ENCODE data around the gene RACGAP1.

The RACGAP1 gene

GRCh38 chr12:50041962-50042361 is 16.7 kb upstream of the RACGAP1 start:
- DNase-seq: no peak
- TF ChIP-seq, protein P1, sequence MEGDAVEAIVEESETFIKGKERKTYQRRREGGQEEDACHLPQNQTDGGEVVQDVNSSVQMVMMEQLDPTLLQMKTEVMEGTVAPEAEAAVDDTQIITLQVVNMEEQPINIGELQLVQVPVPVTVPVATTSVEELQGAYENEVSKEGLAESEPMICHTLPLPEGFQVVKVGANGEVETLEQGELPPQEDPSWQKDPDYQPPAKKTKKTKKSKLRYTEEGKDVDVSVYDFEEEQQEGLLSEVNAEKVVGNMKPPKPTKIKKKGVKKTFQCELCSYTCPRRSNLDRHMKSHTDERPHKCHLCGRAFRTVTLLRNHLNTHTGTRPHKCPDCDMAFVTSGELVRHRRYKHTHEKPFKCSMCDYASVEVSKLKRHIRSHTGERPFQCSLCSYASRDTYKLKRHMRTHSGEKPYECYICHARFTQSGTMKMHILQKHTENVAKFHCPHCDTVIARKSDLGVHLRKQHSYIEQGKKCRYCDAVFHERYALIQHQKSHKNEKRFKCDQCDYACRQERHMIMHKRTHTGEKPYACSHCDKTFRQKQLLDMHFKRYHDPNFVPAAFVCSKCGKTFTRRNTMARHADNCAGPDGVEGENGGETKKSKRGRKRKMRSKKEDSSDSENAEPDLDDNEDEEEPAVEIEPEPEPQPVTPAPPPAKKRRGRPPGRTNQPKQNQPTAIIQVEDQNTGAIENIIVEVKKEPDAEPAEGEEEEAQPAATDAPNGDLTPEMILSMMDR (IDR thresholded peaks at IDR 0.05; ENCODE audit: low read depth, low read length, missing control alignments): no peak
- in situ Hi-C loops (cut with HindIII; ENCODE audit: low pct_ligation_motif_present, low sequenced_read_pairs): no loop called here
- Histone ChIP-seq H3K36me3 (replicated peaks) (no peaks in the 10 kb centered on the region), H3K27ac (no peak overlapping the region), H3K4me3 (ENCODE audit: low read depth, low read length) (no peak overlapping the region), H3K27me3 (replicated peaks) (no peaks in the 10 kb centered on the region)

DNA sequence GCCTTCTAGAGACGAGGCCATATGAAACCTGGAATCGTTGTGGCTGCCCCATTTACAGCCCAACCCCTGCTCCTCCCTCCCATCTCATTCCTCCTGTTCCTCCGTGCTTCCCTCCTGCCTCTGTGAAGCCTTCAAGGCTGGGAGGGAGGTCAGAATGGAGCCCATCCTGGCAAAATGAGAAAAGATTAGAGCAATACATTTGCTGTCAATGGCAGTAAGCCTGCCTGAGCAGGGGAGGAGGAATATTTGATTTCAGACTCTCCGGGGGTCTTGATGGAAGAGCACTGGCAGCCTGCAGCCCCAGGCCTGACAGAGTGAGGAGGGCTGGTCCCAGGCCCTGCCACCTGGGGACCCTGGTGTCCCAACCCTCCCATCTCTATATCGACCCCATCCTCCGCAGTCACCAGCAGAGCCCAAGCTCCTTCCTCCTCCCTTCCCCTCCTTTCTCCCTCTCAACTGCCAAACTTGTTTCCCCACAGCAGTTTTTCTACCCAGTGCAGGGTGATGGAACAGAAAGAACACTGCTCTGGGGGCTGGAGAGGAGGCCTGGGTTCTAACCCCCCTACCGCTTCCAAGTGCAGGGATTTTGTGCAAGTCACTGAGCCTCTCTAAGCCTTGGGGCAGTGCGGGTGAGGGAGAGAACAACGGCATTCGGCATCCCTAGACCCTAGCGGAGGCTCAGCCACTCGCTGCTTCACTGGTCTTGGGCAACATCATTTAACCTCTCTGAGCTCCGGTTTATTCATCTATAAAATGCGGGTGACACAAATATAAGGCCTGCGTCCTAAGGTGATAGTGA is 16.0 kb upstream of the RACGAP1 start:
- in situ Hi-C loops (cut with HindIII; ENCODE audit: low pct_ligation_motif_present, low sequenced_read_pairs): no loop called here

GRCh38 chr12:50040657-50041056 is 15.4 kb upstream of the RACGAP1 start:
- Histone ChIP-seq H3K36me3 (replicated peaks) (no peaks in the 10 kb centered on the region), H3K4me3 (ENCODE audit: low read depth, low read length) (no peak overlapping the region), H3K27me3 (replicated peaks) (no peaks in the 10 kb centered on the region), H3K27ac (no peak overlapping the region)
- no peak for DNase-seq
- TF ChIP-seq, protein P1 (IDR thresholded peaks at IDR 0.05; ENCODE audit: low read depth, low read length, missing control alignments): no peak
- in situ Hi-C loops (cut with HindIII; ENCODE audit: low pct_ligation_motif_present, low sequenced_read_pairs): no loop called here

More for the DNA sequence above, 16.0 kb upstream of the RACGAP1 start:
- no peak for DNase-seq
- Histone ChIP-seq H3K4me3 (ENCODE audit: low read depth, low read length) (no peak overlapping the region), H3K27me3 (replicated peaks) (no peaks in the 10 kb centered on the region), H3K36me3 (replicated peaks) (no peaks in the 10 kb centered on the region), H3K27ac (no peak overlapping the region)
- TF ChIP-seq, protein P1 (IDR thresholded peaks at IDR 0.05; ENCODE audit: low read depth, low read length, missing control alignments): no peak

GRCh38 chr12:50039151-50039835 is 14.0 kb upstream of the RACGAP1 start:
- no peak overlapping the region for H3K27ac ChIP-seq
- in situ Hi-C loops (cut with HindIII; ENCODE audit: low pct_ligation_motif_present, low sequenced_read_pairs): no loop called here
- no peaks in the 10 kb centered on the region for H3K27me3 ChIP-seq (replicated peaks)
- H3K36me3 ChIP-seq (replicated peaks): no peaks in the 10 kb centered on the region
- TF ChIP-seq, protein P1 (IDR thresholded peaks at IDR 0.05; ENCODE audit: low read depth, low read length, missing control alignments): peak; percentile 96
- H3K4me3 ChIP-seq (ENCODE audit: low read depth, low read length): no peak overlapping the region
- peak; percentile 74 for DNase-seq

DNA sequence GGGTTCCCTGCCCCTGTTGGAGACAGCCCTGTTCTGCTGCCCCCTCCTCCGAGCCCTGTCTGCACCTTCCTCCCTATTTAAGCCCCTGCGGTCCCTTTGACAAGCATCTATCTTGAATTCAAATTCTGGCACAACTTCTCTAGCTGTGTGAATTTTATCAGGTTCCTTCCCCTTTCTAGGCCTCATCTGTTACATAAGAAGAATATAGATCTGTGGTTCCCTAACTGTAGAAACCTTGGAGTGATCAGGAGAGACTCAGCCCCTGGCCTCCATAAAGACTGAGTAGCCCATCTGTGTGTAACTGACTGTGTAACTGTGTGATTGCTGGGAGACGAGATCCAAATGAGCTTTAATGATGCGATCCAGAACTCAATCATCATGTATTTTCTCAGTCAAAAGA is 13.0 kb upstream of the RACGAP1 start:
- no peak overlapping the region for H3K27ac ChIP-seq
- no peaks in the 10 kb centered on the region for H3K27me3 ChIP-seq (replicated peaks)
- DNase-seq: no peak
- TF ChIP-seq, protein P1 (IDR thresholded peaks at IDR 0.05; ENCODE audit: low read depth, low read length, missing control alignments): no peak
- no peak overlapping the region for H3K4me3 ChIP-seq (ENCODE audit: low read depth, low read length)
- H3K36me3 ChIP-seq (replicated peaks): no peaks in the 10 kb centered on the region
- in situ Hi-C loops (cut with HindIII; ENCODE audit: low pct_ligation_motif_present, low sequenced_read_pairs): no loop called here
